WTC11 (cell line): ENCODE data around the gene BIVM.

Experiments
- ATF2 ChIP-seq: sonication (generic); formaldehyde crosslinking; IDR thresholded peaks from 2 replicates; pipeline ENCODE4 v1.8.1; 2022; ENCODE audit warnings: low read depth, missing genetic modification reagents, borderline replicate concordance
- CTCF ChIP-seq: fragments of 200-600 bp; IDR thresholded peaks from 2 replicates; pipeline ENCODE4 v1.8.0; 2022; ENCODE audit warnings: antibody characterized with exemption
- ESRRA ChIP-seq: sonication (generic); formaldehyde crosslinking; IDR thresholded peaks from 2 replicates; pipeline ENCODE4 v1.8.1; 2022; ENCODE audit warnings: mild to moderate bottlenecking, missing genetic modification reagents, borderline replicate concordance
- GTF2I ChIP-seq: fragments of 250-450 bp; sonication (Bioruptor Pico); conservative IDR thresholded peaks from 2 replicates; pipeline ENCODE4 v1.4.0; 2021; ENCODE audit warnings: mild to moderate bottlenecking
- NFYB ChIP-seq: sonication (generic); formaldehyde crosslinking; conservative IDR thresholded peaks from 2 replicates; pipeline ENCODE4 v1.8.0; 2022; ENCODE audit warnings: low read depth, missing genetic modification reagents
- NR3C1 ChIP-seq: sonication (generic); formaldehyde crosslinking; conservative IDR thresholded peaks from 2 replicates; pipeline ENCODE4 v1.8.1; 2023; ENCODE audit warnings: low read depth, mild to moderate bottlenecking, missing genetic modification reagents
- PRDM15 ChIP-seq: sonication (generic); formaldehyde crosslinking; IDR thresholded peaks from 2 replicates; pipeline ENCODE4 v1.8.0; 2022; ENCODE audit warnings: missing genetic modification reagents
- SP1 ChIP-seq: sonication (generic); formaldehyde crosslinking; conservative IDR thresholded peaks from 2 replicates; pipeline ENCODE4 v1.8.1; 2022; ENCODE audit warnings: missing genetic modification reagents
- TP53 ChIP-seq: sonication (generic); formaldehyde crosslinking; IDR thresholded peaks from 2 replicates; pipeline ENCODE4 v1.8.1; 2023; ENCODE audit warnings: mild to moderate bottlenecking, missing genetic modification reagents
- ZNF396 ChIP-seq: fragments of 250-450 bp; sonication (Bioruptor Pico); IDR thresholded peaks from 2 replicates; pipeline ENCODE4 v1.8.0; 2021; ENCODE audit warnings: mild to moderate bottlenecking, moderate library complexity, borderline replicate concordance
- ZNF512 ChIP-seq: sonication (generic); formaldehyde crosslinking; IDR thresholded peaks from 2 replicates; pipeline ENCODE4 v1.8.1; 2022; ENCODE audit warnings: missing genetic modification reagents, borderline replicate concordance
- TF ChIP-seq, protein P1 (sequence below): sonication (generic); formaldehyde crosslinking; IDR thresholded peaks from 2 replicates; pipeline ENCODE4 v1.8.0; 2022; ENCODE audit warnings: mild to moderate bottlenecking, missing genetic modification reagents

- TF ChIP-seq CTCF (no peak), GTF2I (CRISPR knock-in tag) (no peak), ZNF396 (CRISPR knock-in tag) (no peak), PRDM15 (CRISPR knock-in tag) (no peak), SP1 (CRISPR knock-in tag) (no peak), ATF2 (CRISPR knock-in tag) (no peak), ESRRA (no peak), ZNF512 (CRISPR knock-in tag) (no peak), NFYB (no peak), NR3C1 (CRISPR knock-in tag) (no peak), TP53 (CRISPR knock-in tag) (no peak)
- TF ChIP-seq, protein P1, sequence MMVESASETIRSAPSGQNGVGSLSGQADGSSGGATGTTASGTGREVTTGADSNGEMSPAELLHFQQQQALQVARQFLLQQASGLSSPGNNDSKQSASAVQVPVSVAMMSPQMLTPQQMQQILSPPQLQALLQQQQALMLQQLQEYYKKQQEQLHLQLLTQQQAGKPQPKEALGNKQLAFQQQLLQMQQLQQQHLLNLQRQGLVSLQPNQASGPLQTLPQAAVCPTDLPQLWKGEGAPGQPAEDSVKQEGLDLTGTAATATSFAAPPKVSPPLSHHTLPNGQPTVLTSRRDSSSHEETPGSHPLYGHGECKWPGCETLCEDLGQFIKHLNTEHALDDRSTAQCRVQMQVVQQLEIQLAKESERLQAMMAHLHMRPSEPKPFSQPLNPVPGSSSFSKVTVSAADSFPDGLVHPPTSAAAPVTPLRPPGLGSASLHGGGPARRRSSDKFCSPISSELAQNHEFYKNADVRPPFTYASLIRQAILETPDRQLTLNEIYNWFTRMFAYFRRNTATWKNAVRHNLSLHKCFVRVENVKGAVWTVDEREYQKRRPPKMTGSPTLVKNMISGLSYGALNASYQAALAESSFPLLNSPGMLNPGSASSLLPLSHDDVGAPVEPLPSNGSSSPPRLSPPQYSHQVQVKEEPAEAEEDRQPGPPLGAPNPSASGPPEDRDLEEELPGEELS (CRISPR knock-in tag) = no peak
Measured at GRCh38 chr13:102836471-102836870, 37.6 kb downstream of the BIVM start.
